HFFc6 (cell line): ENCODE data around the gene LRRC3B. TPM values are rescaled to one million over a fixed set of nuclear protein-coding genes. Genes with fewer than 3 reads are reported as not detected.
"Not testable (repeated sequence)": the region's sequence is repeated elsewhere in the genome, so short reads cannot be mapped to it uniquely, and the experiment has no call there.

Experiments used
- DNase-seq: peaks from one replicate; pipeline ENCODE4 v3.0.0-alpha.2; 2018
- H3K27ac Mint-ChIP-seq: 2 replicates; pipeline ENCODE4 v1.8.0; 2020; ENCODE audit warnings: mild to moderate bottlenecking, mixed read lengths
- H3K27me3 Mint-ChIP-seq: 2 replicates; pipeline ENCODE4 v1.8.0; 2021; ENCODE audit warnings: mild to moderate bottlenecking, moderate library complexity, mixed read lengths; ENCODE audit not compliant: insufficient read depth
- H3K36me3 Mint-ChIP-seq: 2 replicates; pipeline ENCODE4 v1.8.0; 2021; ENCODE audit warnings: low read depth, mixed read lengths
- H3K4me1 Mint-ChIP-seq: 2 replicates; pipeline ENCODE4 v1.8.0; 2020; ENCODE audit warnings: low read depth, mixed read lengths
- H3K4me3 Mint-ChIP-seq: 2 replicates; pipeline ENCODE4 v1.8.0; 2020; ENCODE audit warnings: mild to moderate bottlenecking, moderate library complexity, mixed read lengths
- H3K9me3 Mint-ChIP-seq: 2 replicates; pipeline ENCODE4 v1.8.0; 2020; ENCODE audit warnings: mild to moderate bottlenecking, mixed read lengths
- CTCF ChIP-seq: fragments of 200-600 bp; sonication (generic); IDR thresholded peaks from 2 replicates; pipeline ENCODE4 v1.5.0; 2021; ENCODE audit warnings: antibody characterized with exemption, mild to moderate bottlenecking
- total RNA-seq, 6 experiments: library from RNA; stranded (reverse); fragmentation: NEBNext Ultra II Directional; extraction: Animal tissue kit (Norgen Biotek cat#: 25700); gene quantifications; 2 replicates in 1 of 6; 3 replicates in 5 of 6; pipeline ENCODE4 v1.2.3, GENCODE V29; 2021

Gene LRRC3B
- total RNA-seq, 6 experiments from 2014 or later: not detected

GRCh38 chr3:26589678-26590077 lies 32.9 kb upstream of the LRRC3B start:
- H3K4me3 Mint-ChIP-seq: no peak overlapping the region
- no peaks in the 10 kb centered on the region for H3K4me1 Mint-ChIP-seq
- no peak overlapping the region for H3K27ac Mint-ChIP-seq
- H3K36me3 Mint-ChIP-seq: no peaks in the 10 kb centered on the region
- no peak for TF ChIP-seq CTCF
- DNase-seq: no peak
- no peaks in the 10 kb centered on the region for H3K27me3 Mint-ChIP-seq
- H3K9me3 Mint-ChIP-seq: peaks cover 30% of the 10 kb centered on the region

GRCh38 chr3:26590919-26591484 lies 31.6 kb upstream of the LRRC3B start:
- Mint-ChIP-seq H3K4me3 (no peak overlapping the region), H3K36me3 (no peaks in the 10 kb centered on the region), H3K9me3 (peaks cover 29% of the 10 kb centered on the region), H3K27me3 (no peaks in the 10 kb centered on the region; the same call in 1 of the 2 replicates), H3K27ac (no peak overlapping the region), H3K4me1 (no peaks in the 10 kb centered on the region)
- no peak for DNase-seq
- no peak for TF ChIP-seq CTCF

GRCh38 chr3:26591926-26592325 lies 30.6 kb upstream of the LRRC3B start:
- H3K27ac Mint-ChIP-seq: no peak overlapping the region
- no peak overlapping the region for H3K4me3 Mint-ChIP-seq
- no peak for TF ChIP-seq CTCF
- no peak for DNase-seq
- no peaks in the 10 kb centered on the region for H3K36me3 Mint-ChIP-seq
- no peaks in the 10 kb centered on the region for H3K4me1 Mint-ChIP-seq
- H3K27me3 Mint-ChIP-seq: no peaks in the 10 kb centered on the region; the same call in 1 of the 2 replicates
- peaks cover 36% of the 10 kb centered on the region for H3K9me3 Mint-ChIP-seq

GRCh38 chr3:26592451-26592850 lies 30.1 kb upstream of the LRRC3B start:
- DNase-seq: no peak
- Mint-ChIP-seq H3K9me3 (peaks cover 39% of the 10 kb centered on the region), H3K27ac (no peak overlapping the region), H3K36me3 (no peaks in the 10 kb centered on the region), H3K4me1 (no peaks in the 10 kb centered on the region), H3K4me3 (no peak overlapping the region), H3K27me3 (no peaks in the 10 kb centered on the region; the same call in 1 of the 2 replicates)
- no peak for TF ChIP-seq CTCF

GRCh38 chr3:26596335-26596734 lies 26.2 kb upstream of the LRRC3B start:
- no peak for TF ChIP-seq CTCF
- H3K4me3 Mint-ChIP-seq: no peak overlapping the region
- H3K9me3 Mint-ChIP-seq: peaks cover 29% of the 10 kb centered on the region
- no peaks in the 10 kb centered on the region; the same call in 1 of the 2 replicates for H3K27me3 Mint-ChIP-seq
- no peaks in the 10 kb centered on the region for H3K4me1 Mint-ChIP-seq
- no peak overlapping the region for H3K27ac Mint-ChIP-seq
- H3K36me3 Mint-ChIP-seq: no peaks in the 10 kb centered on the region
- no peak for DNase-seq

- H3K36me3 Mint-ChIP-seq, DNase-seq, H3K4me1 Mint-ChIP-seq, H3K27ac Mint-ChIP-seq, H3K4me3 Mint-ChIP-seq, H3K27me3 Mint-ChIP-seq: not testable (repeated sequence)
- peaks cover 36% of the 10 kb centered on the region for H3K9me3 Mint-ChIP-seq
These were observed 19.3 kb upstream of the LRRC3B start for GRCh38 chr3:26603311-26603710.

GRCh38 chr3:26603771-26604170 lies 18.8 kb upstream of the LRRC3B start:
- H3K4me3 Mint-ChIP-seq, H3K27me3 Mint-ChIP-seq: not testable (repeated sequence)

More at GRCh38 chr3:26603771-26604170, 18.8 kb upstream of the LRRC3B start:
- not testable (repeated sequence) for H3K27ac Mint-ChIP-seq, H3K4me1 Mint-ChIP-seq, DNase-seq, H3K36me3 Mint-ChIP-seq
- peaks cover 36% of the 10 kb centered on the region for H3K9me3 Mint-ChIP-seq
